K562 (cell line): ENCODE measurements around the gene MAP3K4. TPM values are rescaled to one million over a fixed set of nuclear protein-coding genes. Genes with fewer than 3 reads are reported as not detected.

Experiments used
- ATF6 ChIP-seq: sonication (generic); formaldehyde crosslinking; IDR thresholded peaks from 2 replicates; pipeline ENCODE4 v1.4.0; 2020; ENCODE audit warnings: mild to moderate bottlenecking, missing genetic modification reagents
- HEY1 ChIP-seq: fragments of 250-450 bp; sonication (Bioruptor Pico); IDR thresholded peaks from 2 replicates; pipeline ENCODE4 v1.5.0; 2020; ENCODE audit warnings: mild to moderate bottlenecking, moderate library complexity, borderline replicate concordance
- NONO ChIP-seq, 2 experiments: fragments of 200-400 bp in 1 of 2; fragments of 450-650 bp in 1 of 2; formaldehyde crosslinking in 1 of 2; IDR thresholded peaks; 2 replicates each; pipeline ENCODE4 v1.6.1; 2017; ENCODE audit warnings: low read depth in 2 of 2, mild to moderate bottlenecking in 2 of 2, moderate library complexity in 2 of 2, low read length in 1 of 2
- POLR2AphosphoS2 ChIP-seq: IDR thresholded peaks from 2 replicates; pipeline ENCODE4 v1.6.1; 2012; ENCODE audit warnings: low read length, improper control_type of control experiment
- POLR2G ChIP-seq: fragments of 200-400 bp; formaldehyde crosslinking; IDR thresholded peaks from 2 replicates; pipeline ENCODE4 v1.6.1; 2017; ENCODE audit warnings: low read depth, mild to moderate bottlenecking, antibody characterized with exemption, low read length, moderate library complexity
- RCOR1 ChIP-seq, 2 experiments: IDR thresholded peaks; 2 replicates each; pipeline ENCODE4 v1.6.1; 2012; ENCODE audit warnings: low read depth in 2 of 2, low read length in 2 of 2, borderline replicate concordance in 1 of 2, improper control_type of control experiment in 1 of 2
- SLC30A9 ChIP-seq: fragments of 250-450 bp; sonication (Bioruptor Pico); IDR thresholded peaks from 2 replicates; pipeline ENCODE4 v1.8.0; 2022; ENCODE audit warnings: mild to moderate bottlenecking, moderate library complexity
- TAF7 ChIP-seq: fragments of 450-650 bp; IDR thresholded peaks from 2 replicates; pipeline ENCODE4 v1.6.1; 2016; ENCODE audit warnings: missing genetic modification characterization, missing compliant biosample characterization
- TGIF2 ChIP-seq: sonication (generic); formaldehyde crosslinking; IDR thresholded peaks from 2 replicates; pipeline ENCODE4 v1.8.1; 2022; ENCODE audit warnings: mild to moderate bottlenecking, missing genetic modification reagents, moderate library complexity
- XRCC5 ChIP-seq: fragments of 200-400 bp; formaldehyde crosslinking; IDR thresholded peaks from 2 replicates; pipeline ENCODE4 v1.6.1; 2017; ENCODE audit warnings: low read depth, mild to moderate bottlenecking, low read length
- ZBTB43 ChIP-seq: sonication (generic); formaldehyde crosslinking; IDR thresholded peaks from 2 replicates; pipeline ENCODE4 v1.8.0; 2023; ENCODE audit warnings: mild to moderate bottlenecking, missing genetic modification reagents
- ZNF140 ChIP-seq: fragments of 250-450 bp; sonication (Bioruptor Pico); IDR thresholded peaks from 2 replicates; pipeline ENCODE4 v1.8.0; 2021; ENCODE audit warnings: moderate library complexity, mild to moderate bottlenecking, inconsistent platforms
- ZNF175 ChIP-seq: fragments of 200-800 bp; sonication (Bioruptor generic); IDR thresholded peaks from 2 replicates; pipeline ENCODE4 v1.6.1; 2016; ENCODE audit warnings: low read depth, mild to moderate bottlenecking, missing genetic modification characterization, missing compliant biosample characterization
- ZNF184 ChIP-seq: sonication (generic); formaldehyde crosslinking; IDR thresholded peaks from 2 replicates; pipeline ENCODE4 v1.5.0; 2020; ENCODE audit warnings: missing genetic modification reagents
- ZNF282 ChIP-seq: sonication (generic); formaldehyde crosslinking; IDR thresholded peaks from 2 replicates; pipeline ENCODE4 v1.8.1; 2023; ENCODE audit warnings: missing genetic modification reagents
- polyA plus RNA-seq, 8 experiments: library from polyadenylated mRNA; depleted of rRNA in 4 of 8; stranded (reverse) in 5 of 8; unstranded in 3 of 8; fragments of >200 nt; fragmentation: Nextera tagmentation in 2 of 8; fragmentation: Illumina TruSeq in 1 of 8; extraction: Ambion mirVana in 2 of 8; extraction: Trizol in 1 of 8; gene quantifications; 2 replicates each; pipeline versions ENCODE4 v1.2.1 to v1.2.3, GENCODE V29; 2011 to 2014; ENCODE audit warnings: inconsistent platforms in 1 of 8, missing spikeins in 1 of 8
- total RNA-seq, 7 experiments: library from RNA; depleted of rRNA in 6 of 7; stranded (reverse); fragments of >200 nt in 6 of 7; fragmentation: Illumina TruSeq in 2 of 7; extraction: Trizol in 2 of 7; gene quantifications; 2 replicates each; pipeline versions ENCODE4 v1.2.1 to v1.2.3, GENCODE V29; 2011 to 2021; ENCODE audit warnings: low replicate concordance in 1 of 7

Gene MAP3K4
- total and polyA plus RNA-seq, 9 of the 15 experiments (the other 6 are each of a cell fraction or from before 2014, with no cell fraction given): 21.0 to 77.2 (median 48.9) TPM

DNA sequence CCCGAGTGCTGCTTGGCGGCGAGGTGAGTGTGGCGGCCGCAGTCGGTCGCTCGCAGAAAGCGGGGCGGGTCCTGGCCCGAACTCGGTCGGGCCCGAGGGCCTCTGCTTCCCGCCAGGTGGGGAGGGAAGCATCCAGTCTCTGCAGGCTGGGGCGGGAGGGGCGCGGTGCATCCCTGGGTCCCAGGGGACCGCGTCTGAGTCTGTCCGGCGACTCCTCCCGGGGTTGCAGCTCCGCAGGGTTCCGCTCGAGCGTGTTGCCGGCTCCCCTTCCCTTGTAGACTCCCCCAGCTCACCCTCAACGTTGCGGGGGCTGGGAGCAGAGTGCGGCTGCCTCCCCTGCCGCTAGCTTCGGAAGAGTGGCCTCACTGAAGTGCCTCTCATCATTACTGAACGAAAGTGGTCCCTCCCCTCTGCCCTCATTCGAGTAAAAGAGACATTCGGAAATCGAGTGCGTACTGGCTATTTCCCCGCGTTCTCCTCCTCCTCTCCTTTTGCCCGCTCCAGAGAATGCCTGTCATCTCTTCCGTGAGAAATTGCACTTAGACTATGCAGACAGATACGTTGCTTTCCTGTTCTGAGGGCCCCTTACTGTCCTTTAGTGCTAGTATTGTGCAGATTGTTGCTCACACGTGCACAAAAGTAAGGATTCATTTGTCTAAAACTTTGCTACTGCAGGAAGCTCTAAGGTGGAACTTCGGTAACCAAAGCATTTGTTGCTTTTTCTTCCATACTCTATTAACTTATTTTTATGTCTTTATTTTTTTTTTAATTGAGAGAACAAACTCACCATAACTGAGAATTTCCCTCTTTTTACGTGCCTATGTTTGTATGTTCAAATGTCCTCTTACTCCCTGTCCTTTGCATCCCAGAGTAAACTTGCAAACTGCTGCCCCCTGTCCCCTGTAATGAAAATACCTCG is 751 bp downstream of the MAP3K4 start (continued):
- TF ChIP-seq ATF6 (CRISPR knock-in tag): peak; percentile 90; the same call in 1 of the 2 replicates
- no peak for TF ChIP-seq HEY1
- peak in 1 of 2 experiments; percentile 73; a peak in 1 of 4 replicates for TF ChIP-seq RCOR1 (IDR thresholded peaks at IDR 0.05; ENCODE audit: borderline replicate concordance in 1 of 2, low read depth in 2 of 2, low read length in 2 of 2)
- TF ChIP-seq ZNF175 (CRISPR knock-in tag): no peak
- no peak; the same call in 1 of the 2 replicates for TF ChIP-seq ZBTB43 (CRISPR knock-in tag)
- TF ChIP-seq TGIF2 (CRISPR knock-in tag): no peak
- TF ChIP-seq XRCC5: peak; percentile 78; the same call in 1 of the 2 replicates
- TF ChIP-seq POLR2AphosphoS2: no peak
- TF ChIP-seq ZNF184 (CRISPR knock-in tag): no peak
- TF ChIP-seq ZNF282 (CRISPR knock-in tag): no peak
- peak; percentile 54 for TF ChIP-seq POLR2G
- TF ChIP-seq SLC30A9 (CRISPR knock-in tag): no peak
- 0 out of 2 replicates have a peak, but pooled peaks have one; percentile 16 for TF ChIP-seq TAF7 (tag)
- 0 out of 2 replicates have a peak, but pooled peaks have one; percentile 59 for TF ChIP-seq ZNF140 (CRISPR knock-in tag)
- TF ChIP-seq NONO (IDR thresholded peaks at IDR 0.05; ENCODE audit: low read depth in 2 of 2, low read length in 1 of 2): no peak; a peak in 1 of 4 replicates
